LNCAP (cell line): ENCODE data around the gene NFIX.

Experiments
- TF ChIP-seq, protein P1 (sequence below): fragments of 450-650 bp; IDR thresholded peaks from 2 replicates; pipeline ENCODE4 v1.5.1; 2017; ENCODE audit warnings: mild to moderate bottlenecking

Gene NFIX

DNA sequence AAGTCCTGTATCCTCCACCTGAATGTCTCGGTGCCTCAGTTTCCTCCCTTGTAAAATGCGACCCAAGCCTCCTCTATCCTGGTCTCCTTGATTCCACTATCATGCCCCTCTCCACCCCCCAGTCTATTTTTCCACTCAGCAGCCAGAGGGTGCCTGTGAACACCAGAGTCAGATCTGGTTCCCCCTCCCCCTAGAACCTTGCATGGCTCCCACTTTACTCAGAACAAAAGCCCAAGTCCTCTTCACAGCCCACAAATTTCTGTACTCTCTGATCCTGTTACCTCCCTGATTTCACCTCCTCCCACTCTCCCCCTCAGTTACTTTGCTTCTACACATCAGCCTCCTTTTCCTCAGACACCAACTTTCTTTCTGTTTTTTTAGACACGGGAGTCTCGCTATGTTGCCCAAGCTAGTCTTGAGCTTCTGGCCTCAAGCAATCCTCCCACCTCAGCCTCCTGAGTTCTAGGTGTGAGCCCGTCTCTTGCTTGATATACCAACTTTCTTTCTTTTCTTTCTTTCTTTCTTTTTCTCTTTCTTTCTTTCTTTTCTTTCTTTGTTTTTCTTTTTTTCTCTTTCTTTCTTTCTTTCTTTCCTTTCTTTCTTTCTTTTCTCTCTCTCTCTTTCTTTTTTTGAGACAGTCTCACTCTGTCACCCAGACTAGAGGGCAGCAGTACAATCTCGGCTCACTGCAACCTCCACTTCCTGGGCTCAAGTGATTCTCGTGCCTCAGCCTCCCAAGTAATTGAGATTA lies 25.0 kb upstream of the NFIX start:
- TF ChIP-seq, protein P1, sequence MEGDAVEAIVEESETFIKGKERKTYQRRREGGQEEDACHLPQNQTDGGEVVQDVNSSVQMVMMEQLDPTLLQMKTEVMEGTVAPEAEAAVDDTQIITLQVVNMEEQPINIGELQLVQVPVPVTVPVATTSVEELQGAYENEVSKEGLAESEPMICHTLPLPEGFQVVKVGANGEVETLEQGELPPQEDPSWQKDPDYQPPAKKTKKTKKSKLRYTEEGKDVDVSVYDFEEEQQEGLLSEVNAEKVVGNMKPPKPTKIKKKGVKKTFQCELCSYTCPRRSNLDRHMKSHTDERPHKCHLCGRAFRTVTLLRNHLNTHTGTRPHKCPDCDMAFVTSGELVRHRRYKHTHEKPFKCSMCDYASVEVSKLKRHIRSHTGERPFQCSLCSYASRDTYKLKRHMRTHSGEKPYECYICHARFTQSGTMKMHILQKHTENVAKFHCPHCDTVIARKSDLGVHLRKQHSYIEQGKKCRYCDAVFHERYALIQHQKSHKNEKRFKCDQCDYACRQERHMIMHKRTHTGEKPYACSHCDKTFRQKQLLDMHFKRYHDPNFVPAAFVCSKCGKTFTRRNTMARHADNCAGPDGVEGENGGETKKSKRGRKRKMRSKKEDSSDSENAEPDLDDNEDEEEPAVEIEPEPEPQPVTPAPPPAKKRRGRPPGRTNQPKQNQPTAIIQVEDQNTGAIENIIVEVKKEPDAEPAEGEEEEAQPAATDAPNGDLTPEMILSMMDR: no peak

DNA sequence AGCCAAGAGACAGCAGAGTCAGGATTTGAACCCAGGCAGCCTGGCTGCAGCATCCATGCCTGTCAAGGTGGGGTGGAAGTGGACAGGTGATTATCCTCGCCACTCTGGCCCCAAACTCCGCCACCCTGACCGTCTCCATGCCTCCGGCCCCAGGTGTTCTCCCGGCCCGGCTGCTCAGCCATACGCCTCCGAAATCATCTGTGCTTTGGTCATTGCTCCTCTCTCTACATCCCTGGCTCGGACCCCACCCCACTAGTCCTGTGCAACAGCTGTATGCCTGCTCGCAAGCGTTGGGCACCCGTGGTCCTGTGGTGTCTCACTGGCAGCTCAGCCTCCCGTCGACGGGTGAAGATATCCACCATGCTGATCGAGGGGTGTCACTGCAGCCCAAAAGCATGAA lies 22.0 kb upstream of the NFIX start:
- TF ChIP-seq, protein P1: no peak

DNA sequence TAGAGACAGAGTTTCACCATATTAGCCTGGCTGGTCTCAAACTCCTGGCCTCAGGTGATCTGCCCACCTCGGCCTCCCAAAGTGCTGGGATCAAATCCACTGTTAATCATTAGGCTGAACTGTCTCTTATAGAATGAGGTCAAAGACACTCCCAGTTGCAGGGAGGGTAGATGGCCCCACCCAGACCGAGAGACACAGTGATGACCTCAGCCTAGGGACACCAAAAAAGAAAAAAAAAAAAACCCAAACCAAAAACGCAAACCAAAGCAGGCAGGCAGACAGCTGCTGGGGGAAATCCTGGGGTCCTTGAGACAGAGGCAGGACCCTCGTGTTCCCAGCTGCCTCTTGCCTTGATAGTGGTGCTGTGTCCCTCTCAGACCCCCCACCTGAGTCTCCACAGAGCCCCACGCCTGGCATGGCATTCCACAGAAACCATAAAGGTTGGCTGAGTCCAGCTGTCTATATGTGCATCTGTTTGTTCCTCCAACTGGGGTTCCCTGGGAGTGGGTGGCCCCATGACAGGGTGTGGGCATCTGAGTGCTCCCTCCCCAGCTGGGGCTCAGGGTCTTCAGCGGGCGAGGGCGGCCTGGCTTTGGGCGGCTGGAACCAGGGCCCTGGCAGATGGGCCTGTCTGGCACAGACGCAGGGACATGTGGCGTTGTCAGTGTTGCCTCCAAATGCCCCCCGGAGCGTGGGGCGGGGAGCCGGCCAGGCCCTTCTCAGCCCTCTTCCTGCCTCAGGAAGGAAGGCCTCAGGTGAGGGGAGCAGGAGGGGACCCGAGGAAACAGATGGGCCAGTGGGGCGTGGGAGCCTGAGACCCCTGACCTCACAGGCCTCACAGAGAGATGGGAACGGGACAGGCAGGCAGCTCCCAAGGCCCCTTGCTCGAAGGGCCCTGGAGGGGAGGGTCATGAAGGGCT lies 20.7 kb upstream of the NFIX start:
- TF ChIP-seq, protein P1: no peak

DNA sequence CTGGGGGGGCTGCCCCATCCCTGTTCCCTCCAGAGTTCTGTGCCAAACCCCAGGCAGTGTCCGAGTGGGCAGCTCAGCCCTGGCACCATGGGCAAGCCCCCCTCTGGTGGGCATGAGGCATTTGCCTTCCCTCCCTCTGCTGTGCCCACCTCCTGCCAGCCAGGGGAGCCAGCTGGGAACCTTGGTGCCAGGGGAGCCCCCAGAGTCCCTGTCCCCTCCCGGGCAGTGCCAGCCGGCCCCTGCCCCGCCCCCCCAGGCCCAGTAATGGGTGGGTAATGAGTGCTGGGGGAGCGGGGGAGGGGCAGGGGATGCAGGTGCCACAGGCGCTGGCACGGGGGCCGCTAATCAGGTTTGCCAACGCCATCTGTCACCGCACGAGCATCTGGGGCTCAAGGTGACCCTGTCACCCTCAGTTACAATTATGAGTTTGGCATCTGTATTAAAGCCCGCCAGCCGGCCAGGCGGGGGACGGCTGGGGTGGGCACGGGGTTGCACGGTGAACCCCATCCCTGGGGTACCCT lies 20.0 kb upstream of the NFIX start:
- TF ChIP-seq, protein P1: no peak

DNA sequence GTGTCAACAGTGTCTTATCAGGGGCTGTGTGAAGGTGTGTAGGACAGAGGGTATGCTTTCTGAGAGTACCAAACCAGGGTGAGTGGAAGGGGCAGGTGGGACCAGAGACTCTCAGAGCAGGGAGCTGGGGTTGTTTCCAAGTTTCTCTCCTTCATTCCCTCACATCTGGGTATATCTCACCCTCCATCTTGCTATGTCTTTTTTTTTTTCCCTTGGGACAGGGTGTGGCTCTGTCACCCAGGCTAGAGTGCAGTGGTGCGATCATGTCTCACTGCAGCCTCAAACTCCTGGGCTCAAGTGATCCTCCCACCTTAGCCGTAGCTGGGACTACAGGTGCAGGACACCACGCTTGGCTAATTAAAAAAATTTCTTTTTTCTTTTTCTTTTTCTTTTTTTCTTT lies 15.3 kb upstream of the NFIX start:
- TF ChIP-seq, protein P1: no peak

DNA sequence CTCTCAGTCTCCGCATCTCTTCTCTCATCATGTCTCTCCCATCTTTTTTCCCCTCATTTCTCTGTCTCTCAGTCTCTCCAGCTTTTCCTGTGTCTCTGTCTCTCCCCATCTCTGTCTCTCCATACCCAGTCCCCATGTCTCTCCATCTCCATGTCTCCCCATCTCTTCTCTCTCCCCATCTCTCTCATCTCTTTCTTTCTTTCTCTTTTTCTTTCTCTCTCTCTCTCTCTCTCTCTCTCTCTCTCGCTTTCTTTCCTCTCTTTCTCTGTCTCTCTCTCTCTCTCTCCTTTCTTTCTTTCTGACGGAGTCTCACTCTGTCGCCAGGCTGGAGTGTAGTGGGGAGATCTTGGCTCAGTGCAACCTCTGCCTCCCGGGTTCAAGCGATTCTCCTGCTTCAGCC lies 12.6 kb upstream of the NFIX start:
- TF ChIP-seq, protein P1: no peak

DNA sequence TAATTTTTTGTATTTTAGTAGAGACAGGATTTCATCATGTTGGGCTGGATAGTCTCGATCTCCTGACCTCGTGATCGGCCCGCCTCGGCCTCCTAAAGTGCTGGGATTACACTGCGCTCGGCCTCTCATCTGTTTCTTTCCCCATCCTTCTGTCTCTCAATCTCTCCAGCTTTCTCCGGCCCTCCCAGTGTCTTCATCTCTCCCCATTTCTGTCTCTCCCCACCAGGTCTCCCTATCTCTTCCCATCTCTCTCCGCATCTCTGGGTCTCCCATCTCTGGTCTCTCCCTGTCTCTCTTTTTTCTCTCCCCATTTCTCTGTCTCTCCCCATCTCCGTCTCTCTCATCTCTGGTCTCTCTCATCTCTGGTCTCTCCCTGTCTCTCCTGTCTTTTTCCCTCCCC lies 12.2 kb upstream of the NFIX start:
- TF ChIP-seq, protein P1: no peak
